SK-N-SH (cell line): ENCODE measurements around the gene ALDH4A1. TPM values are rescaled to one million over a fixed set of nuclear protein-coding genes. Genes with fewer than 3 reads are reported as not detected.

Source experiments
- CTCF ChIA-PET: fragments of 300-600, 350-600 bp; formaldehyde crosslinking; extraction: SDS; loops from one replicate; lab custom pipeline; 2021; lab: Yijun Ruan, JAX
- POLR2A ChIA-PET: fragments of 350-600 bp; sonication (Branson Sonifier 250); formaldehyde crosslinking; extraction: SDS; loops from one replicate; lab custom pipeline; 2020; ENCODE audit warnings: antibody characterized with exemption, inconsistent platforms; lab: Yijun Ruan, JAX
- DNase-seq: peaks from one replicate; pipeline ENCODE4 v3.0.0; 2012
- H2AFZ ChIP-seq: fragments of 200-600 bp; sonication (generic); 2 replicates; pipeline ENCODE4 v1.8.1; 2016; ENCODE audit warnings: antibody characterized with exemption, mild to moderate bottlenecking, low read depth
- H3F3A ChIP-seq: fragments of 200-600 bp; sonication (generic); replicated peaks from 2 replicates; pipeline ENCODE3; 2016; ENCODE audit warnings: antibody characterized with exemption, mild to moderate bottlenecking; ENCODE audit not compliant: insufficient read depth
- H3K27ac ChIP-seq, 2 experiments: fragments of 200-500 bp in 1 of 2; fragments of 200-600 bp in 1 of 2; sonication (Bioruptor generic) in 1 of 2; sonication (generic), shearing (Covaris generic) in 1 of 2; 2 replicates each; pipeline versions ENCODE4 v1.5.1 to v1.6.1; 2014 to 2016; ENCODE audit warnings: low read depth in 2 of 2, inconsistent platforms in 1 of 2, low read length in 1 of 2, mild to moderate bottlenecking in 1 of 2, mixed read lengths in 1 of 2
- H3K27me3 ChIP-seq: fragments of 200-600 bp; sonication (generic), shearing (Covaris generic); 2 replicates; pipeline ENCODE4 v1.6.1; 2016; ENCODE audit warnings: mixed run types; ENCODE audit not compliant: insufficient read depth
- H3K36me3 ChIP-seq, 2 experiments: fragments of 200-500 bp in 1 of 2; fragments of 200-600 bp in 1 of 2; sonication (Bioruptor generic) in 1 of 2; sonication (generic) in 1 of 2; replicated peaks in 1 of 2; 2 replicates each; pipeline versions ENCODE3 to v1.5.1; 2014 to 2016; ENCODE audit warnings: low read length in 1 of 2, mild to moderate bottlenecking in 1 of 2; ENCODE audit not compliant: insufficient read depth in 2 of 2, control insufficient read depth in 1 of 2
- H3K4me1 ChIP-seq, 2 experiments: fragments of 200-500 bp in 1 of 2; fragments of 200-600 bp in 1 of 2; sonication (Bioruptor generic) in 1 of 2; sonication (generic), shearing (Covaris generic) in 1 of 2; 2 replicates each; pipeline versions ENCODE4 v1.5.1 to v1.6.1; 2014 to 2016; ENCODE audit warnings: low read depth in 1 of 2, low read length in 1 of 2, mixed run types in 1 of 2; ENCODE audit not compliant: insufficient read depth in 2 of 2, control insufficient read depth in 1 of 2
- H3K4me2 ChIP-seq: fragments of 200-600 bp; sonication (generic), shearing (Covaris generic); 2 replicates; pipeline ENCODE4 v1.6.1; 2017; ENCODE audit warnings: mixed run types
- H3K4me3 ChIP-seq, 2 experiments: fragments of 200-500 bp in 1 of 2; fragments of 200-600 bp in 1 of 2; sonication (Bioruptor generic) in 1 of 2; sonication (generic), shearing (Covaris generic) in 1 of 2; 2 replicates each; pipeline versions ENCODE4 v1.5.1 to v1.8.1; 2014 to 2016; ENCODE audit warnings: low read depth in 2 of 2, inconsistent platforms in 1 of 2, low read length in 1 of 2, mild to moderate bottlenecking in 1 of 2, mixed read lengths in 1 of 2, moderate library complexity in 1 of 2
- H3K79me2 ChIP-seq: fragments of 200-600 bp; sonication (generic); 2 replicates; pipeline ENCODE4 v1.8.1; 2017; ENCODE audit warnings: mild to moderate bottlenecking; ENCODE audit not compliant: insufficient read depth
- H3K9ac ChIP-seq: fragments of 200-600 bp; sonication (generic); 2 replicates; pipeline ENCODE4 v1.6.1; 2017; ENCODE audit warnings: mixed run types
- H3K9me2 ChIP-seq: fragments of 200-600 bp; sonication (generic); 2 replicates; pipeline ENCODE4 v1.6.1; 2017; ENCODE audit warnings: mixed run types
- H3K9me3 ChIP-seq: fragments of 200-600 bp; sonication (generic); 2 replicates; pipeline ENCODE4 v1.6.1; 2017; ENCODE audit warnings: mixed run types, mild to moderate bottlenecking, moderate library complexity
- H4K20me1 ChIP-seq: fragments of 200-600 bp; sonication (generic); 2 replicates; pipeline ENCODE4 v1.6.1; 2017; ENCODE audit warnings: mild to moderate bottlenecking, mixed run types; ENCODE audit not compliant: insufficient read depth
- CHD2 ChIP-seq: fragments of 150-350 bp; IDR thresholded peaks from 2 replicates; pipeline ENCODE4 v1.6.1; 2018; ENCODE audit warnings: low read length; ENCODE audit not compliant: partially characterized antibody
- ELF1 ChIP-seq: IDR thresholded peaks from 2 replicates; pipeline ENCODE4 v1.4.0; 2012
- FOXJ3 ChIP-seq: sonication (generic); formaldehyde crosslinking; IDR thresholded peaks from 2 replicates; pipeline ENCODE4 v1.5.1; 2020; ENCODE audit warnings: mild to moderate bottlenecking, missing genetic modification reagents
- FOXM1 ChIP-seq: IDR thresholded peaks from 2 replicates; pipeline ENCODE4 v1.4.0; 2012; ENCODE audit warnings: low read depth, mild to moderate bottlenecking
- GABPA ChIP-seq: IDR thresholded peaks from 2 replicates; pipeline ENCODE4 v1.4.0; 2012; ENCODE audit warnings: low read depth, mild to moderate bottlenecking
- GATA2 ChIP-seq: sonication (generic); formaldehyde crosslinking; IDR thresholded peaks from 2 replicates; pipeline ENCODE4 v1.5.0; 2020; ENCODE audit warnings: mild to moderate bottlenecking, missing genetic modification reagents
- JUND ChIP-seq: IDR thresholded peaks from 2 replicates; pipeline ENCODE4 v1.4.0; 2012
- MXI1 ChIP-seq: IDR thresholded peaks from 2 replicates; pipeline ENCODE4 v1.6.1; 2012; ENCODE audit warnings: mild to moderate bottlenecking, low read depth, low read length, improper control_type of control experiment
- NRF1 ChIP-seq: IDR thresholded peaks from 2 replicates; pipeline ENCODE4 v1.6.1; 2012; ENCODE audit warnings: low read depth, mild to moderate bottlenecking, low read length
- POLR2AphosphoS5 ChIP-seq: IDR thresholded peaks from 2 replicates; pipeline ENCODE4 v1.6.1; 2012; ENCODE audit warnings: low read depth, low read length
- RAD21 ChIP-seq: IDR thresholded peaks from 2 replicates; pipeline ENCODE4 v1.6.1; 2012; ENCODE audit warnings: mild to moderate bottlenecking, low read length
- RFX5 ChIP-seq: IDR thresholded peaks from 2 replicates; pipeline ENCODE4 v1.6.1; 2012; ENCODE audit warnings: mild to moderate bottlenecking, improper control_type of control experiment, low read length
- SIN3A ChIP-seq: IDR thresholded peaks from 2 replicates; pipeline ENCODE4 v1.6.1; 2012; ENCODE audit warnings: low read depth, mild to moderate bottlenecking, low read length, moderate library complexity, borderline replicate concordance
- SMC3 ChIP-seq: IDR thresholded peaks from 2 replicates; pipeline ENCODE4 v1.6.1; 2012; ENCODE audit warnings: low read depth, low read length, improper control_type of control experiment
- TCF12 ChIP-seq: IDR thresholded peaks from 2 replicates; pipeline ENCODE4 v1.4.0; 2012
- TEAD4 ChIP-seq: IDR thresholded peaks from 2 replicates; pipeline ENCODE4 v1.4.0; 2012; ENCODE audit warnings: mild to moderate bottlenecking, borderline replicate concordance; ENCODE audit not compliant: insufficient read depth
- YY1 ChIP-seq: IDR thresholded peaks from 2 replicates; pipeline ENCODE4 v1.4.0; 2012; ENCODE audit warnings: low read depth, mild to moderate bottlenecking
- WGBS: methylation state at CpG from one replicate; pipeline ENCODE4 v1.1.6; 2017; ENCODE audit warnings: low lambda C conversion rate; 5-methylcytosine and 5-hydroxymethylcytosine counted together
- polyA plus RNA-seq, 3 experiments: library from polyadenylated mRNA; depleted of rRNA; stranded (reverse); fragments of >200 nt; gene quantifications; 2 replicates each; pipeline ENCODE4 v1.2.3, GENCODE V29; 2012
- TF ChIP-seq, protein P1 (sequence below): fragments of 150-350 bp; IDR thresholded peaks from 2 replicates; pipeline ENCODE4 v1.6.1; 2017; ENCODE audit warnings: antibody characterized with exemption, low read length, low read depth, borderline replicate concordance
- TF ChIP-seq, protein P2 (sequence below): IDR thresholded peaks from 2 replicates; pipeline ENCODE4 v1.4.0; 2012; ENCODE audit warnings: low read depth
- TF ChIP-seq, protein P3 (sequence below): IDR thresholded peaks from 2 replicates; pipeline ENCODE4; 2012
- TF ChIP-seq, protein P4 (sequence below): fragments of 200-600 bp; sonication (generic); IDR thresholded peaks from 2 replicates; pipeline ENCODE4 v1.6.1; 2017; ENCODE audit warnings: antibody characterized with exemption, mild to moderate bottlenecking, moderate library complexity
- TF ChIP-seq, protein P5 (sequence below): IDR thresholded peaks from 2 replicates; pipeline ENCODE4 v1.4.0; 2012; ENCODE audit warnings: low read depth, borderline replicate concordance
- TF ChIP-seq, protein P6 (sequence below): IDR thresholded peaks from 2 replicates; pipeline ENCODE4 v1.4.0; 2012; ENCODE audit warnings: low read depth, borderline replicate concordance
- TF ChIP-seq, protein P7 (sequence below): IDR thresholded peaks from 2 replicates; pipeline ENCODE4 v1.6.1; 2012; ENCODE audit warnings: mild to moderate bottlenecking, low read depth, low read length, moderate library complexity

ALDH4A1 gene
- polyA plus RNA-seq, 1 of the 3 experiments (the other 2 are of a cell fraction), result 18.5 TPM

DNA sequence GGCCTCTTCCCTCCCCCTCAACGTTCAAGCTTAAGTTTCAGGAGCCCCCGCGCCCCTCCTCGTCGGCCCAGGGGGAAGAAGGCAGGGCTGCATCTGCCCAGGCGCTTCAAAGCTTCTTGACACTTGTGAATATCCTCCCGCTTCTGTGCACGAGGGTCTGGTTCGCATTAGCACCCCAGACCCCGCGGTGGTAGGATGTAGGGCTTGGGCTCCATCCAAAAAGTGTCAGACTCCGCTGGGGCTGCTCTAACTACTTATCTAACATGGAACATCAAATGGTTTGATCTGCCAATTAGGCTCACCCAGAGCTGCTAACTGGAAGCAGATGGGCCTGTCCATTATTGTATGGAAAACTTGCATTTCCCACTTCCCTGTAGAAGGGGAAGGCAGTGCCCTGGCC, 71.8 kb downstream of the ALDH4A1 start:
- H3F3A ChIP-seq, result no peaks in the 10 kb centered on the region
- 1% methylated on average over 12 of the region's 12 CpGs for WGBS
- POLR2A ChIA-PET, result interaction anchor here (0.6 to 1.5 kb wide), 3 partner anchors 14 to 106 kb away, joined by 3 read pairs; no protein-coding TSS in a partner anchor
- H3K9ac ChIP-seq, result no peak overlapping the region
- peaks cover 0 to 19% of the 10 kb centered on the region in 2 experiments; a peak in 1 of 4 replicates for H3K4me1 ChIP-seq
- no peak overlapping the region for H2AFZ ChIP-seq
- no peaks in the 10 kb centered on the region; the same call in 1 of the 2 replicates for H3K27me3 ChIP-seq
- CTCF ChIA-PET, result interaction anchor here (0.7 to 5.5 kb wide), 10 partner anchors 9 to 254 kb away, joined by 3 to 41 read pairs (median 4); no protein-coding TSS in a partner anchor
- DNase-seq, result peak; percentile 92
- no peaks in the 10 kb centered on the region for H4K20me1 ChIP-seq
- no peak overlapping the region for H3K4me2 ChIP-seq
- H3K79me2 ChIP-seq, result no peaks in the 10 kb centered on the region
- no peaks in the 10 kb centered on the region for H3K9me3 ChIP-seq
- H3K4me3 ChIP-seq, result no peak overlapping the region
- peak overlapping the region in 1 of 2 experiments; percentile 31; a peak in 1 of 4 replicates for H3K27ac ChIP-seq
- no peaks in the 10 kb centered on the region for H3K9me2 ChIP-seq
- H3K36me3 ChIP-seq, result no peaks in the 10 kb centered on the region
- TF ChIP-seq, protein P1, sequence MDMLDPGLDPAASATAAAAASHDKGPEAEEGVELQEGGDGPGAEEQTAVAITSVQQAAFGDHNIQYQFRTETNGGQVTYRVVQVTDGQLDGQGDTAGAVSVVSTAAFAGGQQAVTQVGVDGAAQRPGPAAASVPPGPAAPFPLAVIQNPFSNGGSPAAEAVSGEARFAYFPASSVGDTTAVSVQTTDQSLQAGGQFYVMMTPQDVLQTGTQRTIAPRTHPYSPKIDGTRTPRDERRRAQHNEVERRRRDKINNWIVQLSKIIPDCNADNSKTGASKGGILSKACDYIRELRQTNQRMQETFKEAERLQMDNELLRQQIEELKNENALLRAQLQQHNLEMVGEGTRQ, result no peak
- TF ChIP-seq, protein P2, sequence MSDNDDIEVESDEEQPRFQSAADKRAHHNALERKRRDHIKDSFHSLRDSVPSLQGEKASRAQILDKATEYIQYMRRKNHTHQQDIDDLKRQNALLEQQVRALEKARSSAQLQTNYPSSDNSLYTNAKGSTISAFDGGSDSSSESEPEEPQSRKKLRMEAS, result no peak
- TF ChIP-seq TCF12 (peak; percentile 70), CHD2 (peak; percentile 81), NRF1 (no peak), SMC3 (no peak), RFX5 (no peak), GABPA (no peak), RAD21 (no peak), GATA2 (CRISPR knock-in tag) (peak; percentile 96), ELF1 (no peak), TEAD4 (no peak), YY1 (no peak), JUND (no peak), POLR2AphosphoS5 (peak; percentile 33; the same call in 1 of the 2 replicates), FOXM1 (no peak), SIN3A (no peak), MXI1 (no peak), FOXJ3 (CRISPR knock-in tag) (peak; percentile 90)
- TF ChIP-seq, protein P3, sequence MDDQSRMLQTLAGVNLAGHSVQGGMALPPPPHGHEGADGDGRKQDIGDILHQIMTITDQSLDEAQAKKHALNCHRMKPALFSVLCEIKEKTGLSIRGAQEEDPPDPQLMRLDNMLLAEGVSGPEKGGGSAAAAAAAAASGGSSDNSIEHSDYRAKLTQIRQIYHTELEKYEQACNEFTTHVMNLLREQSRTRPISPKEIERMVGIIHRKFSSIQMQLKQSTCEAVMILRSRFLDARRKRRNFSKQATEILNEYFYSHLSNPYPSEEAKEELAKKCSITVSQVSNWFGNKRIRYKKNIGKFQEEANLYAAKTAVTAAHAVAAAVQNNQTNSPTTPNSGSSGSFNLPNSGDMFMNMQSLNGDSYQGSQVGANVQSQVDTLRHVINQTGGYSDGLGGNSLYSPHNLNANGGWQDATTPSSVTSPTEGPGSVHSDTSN, result no peak
- TF ChIP-seq, protein P4, sequence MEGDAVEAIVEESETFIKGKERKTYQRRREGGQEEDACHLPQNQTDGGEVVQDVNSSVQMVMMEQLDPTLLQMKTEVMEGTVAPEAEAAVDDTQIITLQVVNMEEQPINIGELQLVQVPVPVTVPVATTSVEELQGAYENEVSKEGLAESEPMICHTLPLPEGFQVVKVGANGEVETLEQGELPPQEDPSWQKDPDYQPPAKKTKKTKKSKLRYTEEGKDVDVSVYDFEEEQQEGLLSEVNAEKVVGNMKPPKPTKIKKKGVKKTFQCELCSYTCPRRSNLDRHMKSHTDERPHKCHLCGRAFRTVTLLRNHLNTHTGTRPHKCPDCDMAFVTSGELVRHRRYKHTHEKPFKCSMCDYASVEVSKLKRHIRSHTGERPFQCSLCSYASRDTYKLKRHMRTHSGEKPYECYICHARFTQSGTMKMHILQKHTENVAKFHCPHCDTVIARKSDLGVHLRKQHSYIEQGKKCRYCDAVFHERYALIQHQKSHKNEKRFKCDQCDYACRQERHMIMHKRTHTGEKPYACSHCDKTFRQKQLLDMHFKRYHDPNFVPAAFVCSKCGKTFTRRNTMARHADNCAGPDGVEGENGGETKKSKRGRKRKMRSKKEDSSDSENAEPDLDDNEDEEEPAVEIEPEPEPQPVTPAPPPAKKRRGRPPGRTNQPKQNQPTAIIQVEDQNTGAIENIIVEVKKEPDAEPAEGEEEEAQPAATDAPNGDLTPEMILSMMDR, result no peak
- TF ChIP-seq, protein P5, sequence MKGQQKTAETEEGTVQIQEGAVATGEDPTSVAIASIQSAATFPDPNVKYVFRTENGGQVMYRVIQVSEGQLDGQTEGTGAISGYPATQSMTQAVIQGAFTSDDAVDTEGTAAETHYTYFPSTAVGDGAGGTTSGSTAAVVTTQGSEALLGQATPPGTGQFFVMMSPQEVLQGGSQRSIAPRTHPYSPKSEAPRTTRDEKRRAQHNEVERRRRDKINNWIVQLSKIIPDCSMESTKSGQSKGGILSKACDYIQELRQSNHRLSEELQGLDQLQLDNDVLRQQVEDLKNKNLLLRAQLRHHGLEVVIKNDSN, result no peak
- TF ChIP-seq, protein P6, sequence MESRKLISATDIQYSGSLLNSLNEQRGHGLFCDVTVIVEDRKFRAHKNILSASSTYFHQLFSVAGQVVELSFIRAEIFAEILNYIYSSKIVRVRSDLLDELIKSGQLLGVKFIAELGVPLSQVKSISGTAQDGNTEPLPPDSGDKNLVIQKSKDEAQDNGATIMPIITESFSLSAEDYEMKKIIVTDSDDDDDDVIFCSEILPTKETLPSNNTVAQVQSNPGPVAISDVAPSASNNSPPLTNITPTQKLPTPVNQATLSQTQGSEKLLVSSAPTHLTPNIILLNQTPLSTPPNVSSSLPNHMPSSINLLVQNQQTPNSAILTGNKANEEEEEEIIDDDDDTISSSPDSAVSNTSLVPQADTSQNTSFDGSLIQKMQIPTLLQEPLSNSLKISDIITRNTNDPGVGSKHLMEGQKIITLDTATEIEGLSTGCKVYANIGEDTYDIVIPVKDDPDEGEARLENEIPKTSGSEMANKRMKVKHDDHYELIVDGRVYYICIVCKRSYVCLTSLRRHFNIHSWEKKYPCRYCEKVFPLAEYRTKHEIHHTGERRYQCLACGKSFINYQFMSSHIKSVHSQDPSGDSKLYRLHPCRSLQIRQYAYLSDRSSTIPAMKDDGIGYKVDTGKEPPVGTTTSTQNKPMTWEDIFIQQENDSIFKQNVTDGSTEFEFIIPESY, result no peak
- TF ChIP-seq, protein P7, sequence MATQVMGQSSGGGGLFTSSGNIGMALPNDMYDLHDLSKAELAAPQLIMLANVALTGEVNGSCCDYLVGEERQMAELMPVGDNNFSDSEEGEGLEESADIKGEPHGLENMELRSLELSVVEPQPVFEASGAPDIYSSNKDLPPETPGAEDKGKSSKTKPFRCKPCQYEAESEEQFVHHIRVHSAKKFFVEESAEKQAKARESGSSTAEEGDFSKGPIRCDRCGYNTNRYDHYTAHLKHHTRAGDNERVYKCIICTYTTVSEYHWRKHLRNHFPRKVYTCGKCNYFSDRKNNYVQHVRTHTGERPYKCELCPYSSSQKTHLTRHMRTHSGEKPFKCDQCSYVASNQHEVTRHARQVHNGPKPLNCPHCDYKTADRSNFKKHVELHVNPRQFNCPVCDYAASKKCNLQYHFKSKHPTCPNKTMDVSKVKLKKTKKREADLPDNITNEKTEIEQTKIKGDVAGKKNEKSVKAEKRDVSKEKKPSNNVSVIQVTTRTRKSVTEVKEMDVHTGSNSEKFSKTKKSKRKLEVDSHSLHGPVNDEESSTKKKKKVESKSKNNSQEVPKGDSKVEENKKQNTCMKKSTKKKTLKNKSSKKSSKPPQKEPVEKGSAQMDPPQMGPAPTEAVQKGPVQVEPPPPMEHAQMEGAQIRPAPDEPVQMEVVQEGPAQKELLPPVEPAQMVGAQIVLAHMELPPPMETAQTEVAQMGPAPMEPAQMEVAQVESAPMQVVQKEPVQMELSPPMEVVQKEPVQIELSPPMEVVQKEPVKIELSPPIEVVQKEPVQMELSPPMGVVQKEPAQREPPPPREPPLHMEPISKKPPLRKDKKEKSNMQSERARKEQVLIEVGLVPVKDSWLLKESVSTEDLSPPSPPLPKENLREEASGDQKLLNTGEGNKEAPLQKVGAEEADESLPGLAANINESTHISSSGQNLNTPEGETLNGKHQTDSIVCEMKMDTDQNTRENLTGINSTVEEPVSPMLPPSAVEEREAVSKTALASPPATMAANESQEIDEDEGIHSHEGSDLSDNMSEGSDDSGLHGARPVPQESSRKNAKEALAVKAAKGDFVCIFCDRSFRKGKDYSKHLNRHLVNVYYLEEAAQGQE, result no peak
